ENCODE data around the gene DSCAML1. TPM values are rescaled to one million over a fixed set of nuclear protein-coding genes. Genes with fewer than 3 reads are reported as not detected.

DSCAML1 gene
- total RNA-seq, 1 donor from 2014 or later = not detected

- no peaks in the 10 kb centered on the region for H3K36me3 Mint-ChIP-seq (ENCODE audit: unreplicated experiment)
- no peak overlapping the region for H3K27ac Mint-ChIP-seq (ENCODE audit: unreplicated experiment)
These were observed 73.6 kb downstream of the DSCAML1 start for GRCh38 chr11:117723277-117724024.

GRCh38 chr11:117722082-117722481, 74.9 kb downstream of the DSCAML1 start:
- no peak for DNase-seq (ENCODE audit: extremely low spot score, unreplicated experiment)
- H3K36me3 Mint-ChIP-seq (ENCODE audit: unreplicated experiment) = no peaks in the 10 kb centered on the region
- H3K4me1 Mint-ChIP-seq (ENCODE audit: unreplicated experiment) = no peaks in the 10 kb centered on the region
- peaks cover 15% of the 10 kb centered on the region for H3K27me3 Mint-ChIP-seq (ENCODE audit: unreplicated experiment)
- H3K9me3 Mint-ChIP-seq (ENCODE audit: unreplicated experiment) = no peaks in the 10 kb centered on the region
- TF ChIP-seq, protein P1, sequence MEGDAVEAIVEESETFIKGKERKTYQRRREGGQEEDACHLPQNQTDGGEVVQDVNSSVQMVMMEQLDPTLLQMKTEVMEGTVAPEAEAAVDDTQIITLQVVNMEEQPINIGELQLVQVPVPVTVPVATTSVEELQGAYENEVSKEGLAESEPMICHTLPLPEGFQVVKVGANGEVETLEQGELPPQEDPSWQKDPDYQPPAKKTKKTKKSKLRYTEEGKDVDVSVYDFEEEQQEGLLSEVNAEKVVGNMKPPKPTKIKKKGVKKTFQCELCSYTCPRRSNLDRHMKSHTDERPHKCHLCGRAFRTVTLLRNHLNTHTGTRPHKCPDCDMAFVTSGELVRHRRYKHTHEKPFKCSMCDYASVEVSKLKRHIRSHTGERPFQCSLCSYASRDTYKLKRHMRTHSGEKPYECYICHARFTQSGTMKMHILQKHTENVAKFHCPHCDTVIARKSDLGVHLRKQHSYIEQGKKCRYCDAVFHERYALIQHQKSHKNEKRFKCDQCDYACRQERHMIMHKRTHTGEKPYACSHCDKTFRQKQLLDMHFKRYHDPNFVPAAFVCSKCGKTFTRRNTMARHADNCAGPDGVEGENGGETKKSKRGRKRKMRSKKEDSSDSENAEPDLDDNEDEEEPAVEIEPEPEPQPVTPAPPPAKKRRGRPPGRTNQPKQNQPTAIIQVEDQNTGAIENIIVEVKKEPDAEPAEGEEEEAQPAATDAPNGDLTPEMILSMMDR (IDR thresholded peaks at IDR 0.05) = no peak
- no peak overlapping the region for H3K4me3 Mint-ChIP-seq (ENCODE audit: unreplicated experiment)
- no peak overlapping the region for H3K27ac Mint-ChIP-seq (ENCODE audit: unreplicated experiment)

More at GRCh38 chr11:117723277-117724024, 73.6 kb downstream of the DSCAML1 start:
- H3K4me3 Mint-ChIP-seq (ENCODE audit: unreplicated experiment) = no peak overlapping the region
- peaks cover 24% of the 10 kb centered on the region for H3K27me3 Mint-ChIP-seq (ENCODE audit: unreplicated experiment)
- no peaks in the 10 kb centered on the region for H3K4me1 Mint-ChIP-seq (ENCODE audit: unreplicated experiment)
- TF ChIP-seq, protein P1 (IDR thresholded peaks at IDR 0.05) = no peak
- no peaks in the 10 kb centered on the region for H3K9me3 Mint-ChIP-seq (ENCODE audit: unreplicated experiment)
- no peak for DNase-seq (ENCODE audit: extremely low spot score, unreplicated experiment)

DNA sequence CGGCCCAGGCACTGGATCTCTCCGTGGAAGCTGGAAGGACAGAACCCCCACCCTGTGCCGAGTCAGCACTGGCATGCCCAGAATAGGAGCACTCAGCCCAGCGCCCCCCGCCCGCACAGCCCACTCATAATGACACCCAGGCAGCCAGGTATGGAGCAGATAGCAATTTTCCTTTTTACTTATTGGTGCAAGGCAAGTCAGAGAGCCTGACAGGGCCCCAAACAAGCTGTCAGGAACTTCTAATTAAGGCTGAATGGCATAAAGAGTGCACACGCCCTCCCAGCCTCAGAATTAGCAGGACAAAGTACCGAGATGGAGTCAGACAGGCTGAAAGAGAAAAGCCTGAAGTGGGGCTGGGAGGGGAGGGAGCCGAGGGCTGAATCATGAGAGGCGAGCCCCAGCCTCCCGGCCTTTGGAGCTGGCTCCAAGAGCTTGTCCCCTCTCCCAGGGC, 76.9 kb downstream of the DSCAML1 start:
- no peak for DNase-seq (ENCODE audit: extremely low spot score, unreplicated experiment)
- H3K9me3 Mint-ChIP-seq (ENCODE audit: unreplicated experiment) = no peaks in the 10 kb centered on the region
- no peaks in the 10 kb centered on the region for H3K4me1 Mint-ChIP-seq (ENCODE audit: unreplicated experiment)
- TF ChIP-seq, protein P1 (IDR thresholded peaks at IDR 0.05) = no peak
- no peak overlapping the region for H3K4me3 Mint-ChIP-seq (ENCODE audit: unreplicated experiment)
- no peak overlapping the region for H3K27ac Mint-ChIP-seq (ENCODE audit: unreplicated experiment)
- H3K36me3 Mint-ChIP-seq (ENCODE audit: unreplicated experiment) = no peaks in the 10 kb centered on the region
- peaks cover 12% of the 10 kb centered on the region for H3K27me3 Mint-ChIP-seq (ENCODE audit: unreplicated experiment)

- DNase-seq (ENCODE audit: extremely low spot score, unreplicated experiment) = no peak
- Mint-ChIP-seq H3K27me3 (ENCODE audit: unreplicated experiment) (peaks cover 14% of the 10 kb centered on the region), H3K27ac (ENCODE audit: unreplicated experiment) (no peak overlapping the region), H3K36me3 (ENCODE audit: unreplicated experiment) (no peaks in the 10 kb centered on the region), H3K4me3 (ENCODE audit: unreplicated experiment) (no peak overlapping the region), H3K4me1 (ENCODE audit: unreplicated experiment) (no peaks in the 10 kb centered on the region), H3K9me3 (ENCODE audit: unreplicated experiment) (no peaks in the 10 kb centered on the region)
- TF ChIP-seq, protein P1 (IDR thresholded peaks at IDR 0.05) = no peak
These were observed 77.5 kb downstream of the DSCAML1 start for GRCh38 chr11:117719480-117719879.

DNA sequence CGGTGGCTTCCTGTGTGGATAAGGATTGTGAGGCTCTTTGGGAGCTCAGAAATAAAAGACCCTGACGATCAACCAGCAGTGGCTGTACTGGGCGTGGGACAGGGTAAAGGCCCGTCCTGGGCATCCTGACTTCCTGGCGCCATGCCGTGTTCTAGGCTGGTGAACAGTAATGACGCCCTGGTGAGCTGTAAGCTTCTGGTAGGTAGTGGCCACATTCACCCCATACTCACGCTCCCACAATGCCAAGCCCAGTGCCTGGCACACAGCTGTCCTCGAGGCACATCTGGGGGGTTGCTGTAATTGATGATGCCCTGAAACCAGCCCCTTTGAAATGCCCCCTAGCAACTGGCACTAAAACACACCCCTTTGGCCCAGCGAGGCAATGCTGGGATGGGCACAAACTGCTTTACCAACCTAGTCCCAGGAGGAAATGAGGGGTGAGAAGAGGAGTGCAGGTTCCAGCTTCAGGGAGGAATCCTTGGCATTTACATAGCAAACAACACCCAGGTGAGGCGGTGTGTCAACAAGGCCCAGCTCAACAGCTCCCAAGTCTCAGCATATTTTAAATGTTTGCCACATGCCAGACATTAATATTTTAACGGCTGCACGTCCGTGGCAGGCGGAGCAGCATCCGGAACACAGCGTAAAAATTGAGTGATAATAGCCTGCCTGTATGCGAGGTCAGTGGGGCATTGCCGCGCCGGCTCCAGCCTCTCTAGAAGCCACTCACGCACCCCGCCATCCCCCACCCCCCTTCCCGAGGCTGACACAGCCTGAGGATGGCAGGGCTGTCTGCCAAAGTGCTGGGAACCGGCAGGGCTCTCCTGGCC, 79.3 kb downstream of the DSCAML1 start:
- peaks cover 11% of the 10 kb centered on the region for H3K27me3 Mint-ChIP-seq (ENCODE audit: unreplicated experiment)
- H3K4me3 Mint-ChIP-seq (ENCODE audit: unreplicated experiment) = no peak overlapping the region

More for the DNA sequence above, 79.3 kb downstream of the DSCAML1 start:
- no peak for DNase-seq (ENCODE audit: extremely low spot score, unreplicated experiment)
- Mint-ChIP-seq H3K36me3 (ENCODE audit: unreplicated experiment) (no peaks in the 10 kb centered on the region), H3K4me1 (ENCODE audit: unreplicated experiment) (no peaks in the 10 kb centered on the region), H3K27ac (ENCODE audit: unreplicated experiment) (no peak overlapping the region), H3K9me3 (ENCODE audit: unreplicated experiment) (no peaks in the 10 kb centered on the region)
- TF ChIP-seq, protein P1 (IDR thresholded peaks at IDR 0.05) = no peak
